CD4-positive, alpha-beta T cell (primary cell): ENCODE results near the gene EDNRB. TPM values are rescaled to one million over a fixed set of nuclear protein-coding genes. Genes with fewer than 3 reads are reported as not detected.

Experiments used
- ATAC-seq: fragments of 200-7000 bp; cut with Tn5 transposase; one replicate; pipeline ENCODE4 v1.10.0; 2022; ENCODE audit warnings: mild to moderate bottlenecking; ENCODE audit not compliant: poor library complexity
- CTCF ChIA-PET: fragments of 350-600 bp; sonication (Branson Sonifier 250); formaldehyde crosslinking; loops from one replicate; lab custom pipeline; 2021; ENCODE audit warnings: antibody characterized with exemption, inconsistent platforms; lab: Charles Lee
- POLR2A ChIA-PET: fragments of 350-600 bp; sonication (Branson Sonifier 250); formaldehyde crosslinking; loops from one replicate; lab custom pipeline; 2021; ENCODE audit warnings: antibody characterized with exemption, inconsistent platforms; lab: Charles Lee
- DNase-seq, 14 experiments: peaks; one replicate each; pipeline ENCODE4 v3.0.0-alpha.2; 2013 to 2020; ENCODE audit warnings: mixed read lengths in 2 of 14
- H3K27ac ChIP-seq, 2 donors: one replicate each; pipeline versions ENCODE4 v1.5.1 to v1.7.0; 2013; ENCODE audit warnings: low read length in 2 of 2, low read depth in 1 of 2, mild to moderate bottlenecking in 1 of 2
- H3K27me3 ChIP-seq, 2 experiments: 1 replicate in 1 of 2; 2 replicates in 1 of 2; pipeline versions ENCODE4 v1.6.1 to v1.7.0; 2013; ENCODE audit warnings: low read length in 2 of 2, control low read depth in 1 of 2, mild to moderate bottlenecking in 1 of 2, moderate library complexity in 1 of 2; ENCODE audit not compliant: insufficient read depth in 2 of 2, control insufficient read depth in 1 of 2
- H3K36me3 ChIP-seq: one replicate; pipeline ENCODE4 v1.6.1; 2013; ENCODE audit warnings: low read length, control low read depth; ENCODE audit not compliant: insufficient read depth
- H3K4me1 ChIP-seq: one replicate; pipeline ENCODE4 v1.6.1; 2013; ENCODE audit warnings: low read length, control low read depth; ENCODE audit not compliant: insufficient read depth
- H3K4me3 ChIP-seq: one replicate; pipeline ENCODE4 v1.5.1; 2013; ENCODE audit warnings: mild to moderate bottlenecking, low read length, moderate library complexity
- H3K9me3 ChIP-seq, 2 experiments: 1 replicate in 1 of 2; 2 replicates in 1 of 2; pipeline versions ENCODE4 v1.6.1 to v1.7.0; 2013; ENCODE audit warnings: low read length in 2 of 2, mild to moderate bottlenecking in 2 of 2, control low read depth in 1 of 2, moderate library complexity in 1 of 2; ENCODE audit not compliant: control insufficient read depth in 1 of 2, insufficient read depth in 1 of 2
- H3K27ac Mint-ChIP-seq: one replicate; pipeline ENCODE4 v1.8.0; 2020; ENCODE audit warnings: mixed read lengths
- H3K27me3 Mint-ChIP-seq: one replicate; pipeline ENCODE4 v1.8.0; 2021; ENCODE audit warnings: mixed read lengths
- H3K36me3 Mint-ChIP-seq: one replicate; pipeline ENCODE4 v1.8.0; 2021; ENCODE audit warnings: low read depth, mixed read lengths
- H3K4me1 Mint-ChIP-seq: one replicate; pipeline ENCODE4 v1.8.0; 2021; ENCODE audit warnings: low read depth, mixed read lengths
- H3K4me3 Mint-ChIP-seq: one replicate; pipeline ENCODE4 v1.8.0; 2020; ENCODE audit warnings: mild to moderate bottlenecking, mixed read lengths
- H3K9me3 Mint-ChIP-seq: one replicate; pipeline ENCODE4 v1.8.0; 2020; ENCODE audit warnings: mixed read lengths
- CTCF ChIP-seq: fragments of 200-600 bp; IDR thresholded peaks from one replicate; pipeline ENCODE4 v1.8.0; 2022; ENCODE audit warnings: antibody characterized with exemption, mild to moderate bottlenecking
- intact Hi-C, 2 experiments: fragments of 100-400 bp; cut with DNase I in 1 of 2; cut with micrococcal nuclease in 1 of 2; formaldehyde crosslinking; loops; one replicate each; pipeline versions ENCODE4 v1.15.1 to v1.9.0; 2023 to 2025; cut with DNase I, micrococcal nuclease
- total RNA-seq, 174 experiments: library from RNA in 2 of 174; stranded (reverse) in 2 of 174; gene quantifications; one replicate each; pipeline ENCODE4 v1.2.3 and lab custom pipeline; 2021 to 2026

EDNRB gene
- total RNA-seq, 2 experiments from 2014 or later = not detected

DNA sequence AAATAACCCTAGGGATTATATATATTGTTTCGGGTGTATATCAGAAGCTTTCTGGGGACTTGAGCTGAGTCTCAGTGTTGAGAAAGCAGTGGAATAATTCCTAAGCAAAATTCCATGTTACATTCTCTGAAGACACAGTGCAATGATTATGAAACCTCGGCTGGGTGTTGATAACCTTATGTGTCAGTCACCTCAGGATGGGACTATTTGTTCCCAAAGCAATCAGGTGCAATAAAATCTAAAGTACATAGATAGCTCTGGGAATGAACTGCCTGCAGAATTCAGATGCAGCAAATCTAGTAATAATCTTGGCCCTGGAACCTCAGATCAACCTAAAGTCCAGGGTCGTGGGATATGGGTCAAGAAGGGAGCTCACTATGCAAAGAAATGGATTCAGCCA, 53.0 kb downstream of the EDNRB start:
- CTCF ChIA-PET = no interaction called here

GRCh38 chr13:77863144-77863543, 55.5 kb downstream of the EDNRB start:
- DNase-seq = no peak
- CTCF ChIA-PET = no interaction called here

More for the DNA sequence above, 53.0 kb downstream of the EDNRB start:
- H3K9me3 ChIP-seq = peaks cover 0 to 6% of the 10 kb centered on the region in 2 experiments
- H3K27me3 ChIP-seq = no peaks in the 10 kb centered on the region
- POLR2A ChIA-PET = no interaction called here
- no peaks in the 10 kb centered on the region for H3K36me3 Mint-ChIP-seq
- H3K4me3 ChIP-seq = no peak overlapping the region
- no peak overlapping the region for H3K27ac Mint-ChIP-seq
- TF ChIP-seq CTCF = no peak
- ATAC-seq (no peak), DNase-seq (no peak)
- H3K4me3 Mint-ChIP-seq = no peak overlapping the region
- peaks cover 21% of the 10 kb centered on the region for H3K27me3 Mint-ChIP-seq
- intact Hi-C loops = no loop called here
- H3K4me1 Mint-ChIP-seq = no peaks in the 10 kb centered on the region
- H3K9me3 Mint-ChIP-seq = peaks cover 5% of the 10 kb centered on the region
- no peak overlapping the region for H3K27ac ChIP-seq
- H3K4me1 ChIP-seq = no peaks in the 10 kb centered on the region
- no peaks in the 10 kb centered on the region for H3K36me3 ChIP-seq

GRCh38 chr13:77861741-77862140, 56.9 kb downstream of the EDNRB start:
- H3K4me3 Mint-ChIP-seq = no peak overlapping the region
- TF ChIP-seq CTCF = no peak
- Histone ChIP-seq H3K27ac (no peak overlapping the region), H3K4me1 (no peaks in the 10 kb centered on the region), H3K4me3 (no peak overlapping the region), H3K9me3 (no peaks in the 10 kb centered on the region), H3K36me3 (no peaks in the 10 kb centered on the region), H3K27me3 (no peaks in the 10 kb centered on the region)
- H3K9me3 Mint-ChIP-seq = no peaks in the 10 kb centered on the region
- no peaks in the 10 kb centered on the region for H3K4me1 Mint-ChIP-seq
- H3K36me3 Mint-ChIP-seq = no peaks in the 10 kb centered on the region
- DNase-seq (no peak), ATAC-seq (no peak)
- ChIA-PET CTCF (no interaction called here), POLR2A (no interaction called here)
- intact Hi-C loops = no loop called here
- no peak overlapping the region for H3K27ac Mint-ChIP-seq
- H3K27me3 Mint-ChIP-seq = peaks cover 21% of the 10 kb centered on the region

More at GRCh38 chr13:77863144-77863543, 55.5 kb downstream of the EDNRB start:
- POLR2A ChIA-PET = no interaction called here
- Mint-ChIP-seq H3K36me3 (no peaks in the 10 kb centered on the region), H3K27ac (no peak overlapping the region), H3K9me3 (peaks cover 5% of the 10 kb centered on the region), H3K4me1 (no peaks in the 10 kb centered on the region), H3K4me3 (no peak overlapping the region), H3K27me3 (peaks cover 21% of the 10 kb centered on the region)
- ATAC-seq = no peak
- H3K4me3 ChIP-seq = no peak overlapping the region
- H3K4me1 ChIP-seq = no peaks in the 10 kb centered on the region
- intact Hi-C loops = no loop called here
- peaks cover 0 to 6% of the 10 kb centered on the region in 2 experiments for H3K9me3 ChIP-seq
- no peaks in the 10 kb centered on the region for H3K36me3 ChIP-seq
- no peak overlapping the region for H3K27ac ChIP-seq
- no peak for TF ChIP-seq CTCF
- H3K27me3 ChIP-seq = no peaks in the 10 kb centered on the region
